ENCODE measurements around the gene CLEC2A.
"Not testable (repeated sequence)": the region's sequence is repeated elsewhere in the genome, so short reads cannot be mapped to it uniquely, and the experiment has no call there.

The CLEC2A gene

GRCh38 chr12:9932270-9932669 lies at the start of gene CLEC2A:
Gene CLEC2A (minus strand): TSS chr12:9932370. CDS start chr12:9932329, 41 bp downstream.
- DNase-seq = no peak

- DNase-seq = no peak
Observed at GRCh38 chr12:9980126-9980525, 48.0 kb upstream of the CLEC2A start.

GRCh38 chr12:9977916-9978315 lies 45.7 kb upstream of the CLEC2A start:
- no peak for DNase-seq

GRCh38 chr12:9976626-9977025 lies 44.5 kb upstream of the CLEC2A start:
- not testable (repeated sequence) for DNase-seq

DNA sequence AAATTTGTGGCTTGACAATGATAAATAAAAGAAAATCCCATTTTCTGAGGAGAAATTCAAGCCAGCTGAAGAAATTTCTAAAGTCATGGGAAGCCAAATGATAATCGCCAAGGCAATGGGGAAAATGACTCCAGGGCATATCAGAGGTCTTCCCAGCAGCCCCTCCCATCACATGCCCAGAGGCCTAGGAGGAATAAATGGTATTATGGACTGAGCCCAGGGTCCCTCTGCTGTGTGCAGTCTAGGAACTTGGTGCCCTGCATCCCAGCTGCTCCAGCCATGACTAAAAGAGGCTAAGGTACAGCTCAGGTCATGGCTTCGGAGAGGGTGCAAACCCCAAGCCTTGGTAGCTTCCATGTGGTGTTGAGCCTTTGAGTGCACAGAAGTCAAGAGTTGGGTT lies 43.4 kb upstream of the CLEC2A start:
- no peak for DNase-seq

DNA sequence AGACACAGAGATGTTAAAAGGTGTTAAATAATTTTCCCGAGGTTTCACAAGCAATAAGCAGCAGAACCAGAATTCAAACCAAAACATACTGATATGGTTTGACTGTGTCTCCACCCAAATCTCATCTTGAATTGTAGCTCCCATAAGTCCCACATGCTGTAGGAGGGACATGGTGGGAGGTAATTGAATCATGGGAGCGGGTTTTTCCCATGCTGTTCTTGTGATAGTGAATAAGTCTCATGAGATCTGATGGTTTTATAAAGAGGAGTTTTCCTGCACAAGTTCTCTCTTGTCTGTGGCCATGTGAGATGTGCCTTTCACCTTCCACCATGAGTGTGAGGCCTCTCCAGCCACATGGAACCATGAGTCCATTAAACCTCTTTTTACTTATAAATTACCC lies 42.6 kb upstream of the CLEC2A start:
- not testable (repeated sequence) for DNase-seq

GRCh38 chr12:9973949-9974348 lies 41.8 kb upstream of the CLEC2A start:
- DNase-seq = no peak

DNA sequence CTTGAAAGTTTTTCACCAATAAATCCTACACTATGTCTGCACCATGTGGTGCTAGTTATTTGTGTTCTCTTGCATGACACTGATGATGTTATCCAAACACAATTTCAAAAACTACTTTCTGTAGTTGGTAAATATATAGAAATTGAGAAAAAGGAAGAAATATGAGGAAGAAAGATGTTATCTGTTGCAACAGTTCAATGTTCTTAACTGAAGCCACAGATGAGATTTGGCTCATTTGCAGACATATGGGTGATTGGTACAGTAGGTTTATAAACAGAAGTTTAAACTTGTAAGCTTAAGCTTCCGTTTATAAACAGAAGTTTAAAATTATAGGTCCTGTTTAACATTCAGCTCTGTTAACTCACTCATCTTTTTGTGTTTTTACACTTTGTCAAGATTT lies 39.0 kb upstream of the CLEC2A start, which contains the start of gene CLEC12A:
CLEC12A (plus strand) TSS at position 229 of the 400 bp plus-strand sequence. CDS start 188 bp downstream, outside the sequence.
- no peak for DNase-seq

DNA sequence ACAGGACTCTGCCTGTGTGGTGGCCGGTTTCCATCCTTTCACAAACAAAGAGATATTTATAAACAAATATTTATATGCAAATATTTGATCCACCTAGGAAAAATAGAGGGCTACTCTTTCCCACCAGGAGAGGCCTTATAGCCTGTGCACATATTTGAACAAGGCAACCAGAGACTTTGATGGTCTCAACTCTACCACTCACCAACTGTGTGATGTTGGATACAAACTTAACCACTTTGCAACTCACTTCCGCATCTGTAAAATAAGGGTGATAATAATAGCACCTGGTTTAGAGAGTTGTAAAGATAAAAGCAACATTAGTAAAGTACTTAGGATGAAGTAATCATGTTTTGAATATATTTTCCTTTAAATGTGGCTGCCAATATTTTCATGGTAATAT lies 37.5 kb upstream of the CLEC2A start:
- DNase-seq = peak; percentile 48

GRCh38 chr12:9961901-9962300 lies 29.7 kb upstream of the CLEC2A start:
- no peak for DNase-seq

GRCh38 chr12:9961106-9961505 lies 28.9 kb upstream of the CLEC2A start:
- DNase-seq = no peak

DNA sequence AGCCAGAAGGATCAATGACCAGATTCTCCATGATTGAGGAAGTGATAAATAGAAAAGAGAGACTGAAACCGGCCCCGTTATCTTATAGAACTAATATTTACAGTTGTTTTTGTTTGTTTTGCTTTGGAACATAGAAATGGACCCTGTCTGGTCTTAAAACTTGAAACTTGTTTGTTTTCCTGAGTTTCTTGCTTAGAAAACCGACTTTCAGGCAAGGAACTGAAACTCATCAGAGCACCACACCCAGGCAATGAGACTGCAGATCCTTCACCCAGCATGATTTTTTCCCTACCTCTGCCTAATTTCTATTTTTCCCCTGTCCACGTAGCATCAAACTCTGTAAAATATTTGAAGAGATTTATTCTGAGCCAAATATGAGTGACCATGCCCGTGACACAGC lies 28.4 kb upstream of the CLEC2A start:
- DNase-seq = no peak

- DNase-seq = no peak
Observed at GRCh38 chr12:9957834-9958233, 25.7 kb upstream of the CLEC2A start.

- not testable (repeated sequence) for DNase-seq
Observed at GRCh38 chr12:9952954-9953729, 21.0 kb upstream of the CLEC2A start.

- no peak for DNase-seq
Observed at GRCh38 chr12:9951026-9951675, 19.0 kb upstream of the CLEC2A start.

GRCh38 chr12:9948606-9949296 lies 16.6 kb upstream of the CLEC2A start:
- DNase-seq = no peak

- DNase-seq = no peak
Observed at GRCh38 chr12:9947674-9948073, 15.5 kb upstream of the CLEC2A start.

- no peak for DNase-seq
Observed at GRCh38 chr12:9944391-9944790, 12.2 kb upstream of the CLEC2A start.

GRCh38 chr12:9943240-9943639 lies 11.1 kb upstream of the CLEC2A start:
- DNase-seq = no peak

- DNase-seq = no peak
Observed at GRCh38 chr12:9941838-9942237, 9.7 kb upstream of the CLEC2A start.

GRCh38 chr12:9940375-9940774 lies 8.2 kb upstream of the CLEC2A start:
- no peak for DNase-seq

DNA sequence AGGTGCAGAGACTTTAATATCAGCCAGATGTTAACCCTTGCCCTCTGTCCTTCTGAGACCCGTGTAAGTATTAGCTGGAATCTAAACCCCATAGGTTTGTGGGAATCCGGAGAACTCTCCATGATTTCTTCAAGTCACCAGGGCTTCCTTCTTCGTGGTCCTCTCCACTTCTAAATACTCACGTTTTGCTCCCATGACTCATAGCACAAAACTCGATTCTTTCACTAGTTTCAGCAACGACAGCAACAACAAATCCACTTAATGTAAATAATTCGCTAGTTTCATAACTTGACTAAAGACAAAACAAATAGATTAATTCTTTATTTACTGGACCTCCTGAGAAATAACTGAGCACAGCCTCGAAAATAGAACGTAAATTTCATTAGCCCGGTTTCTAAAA lies 4.4 kb upstream of the CLEC2A start:
- no peak for DNase-seq

GRCh38 chr12:9935026-9935425 lies 2.9 kb upstream of the CLEC2A start:
- DNase-seq = no peak

DNA sequence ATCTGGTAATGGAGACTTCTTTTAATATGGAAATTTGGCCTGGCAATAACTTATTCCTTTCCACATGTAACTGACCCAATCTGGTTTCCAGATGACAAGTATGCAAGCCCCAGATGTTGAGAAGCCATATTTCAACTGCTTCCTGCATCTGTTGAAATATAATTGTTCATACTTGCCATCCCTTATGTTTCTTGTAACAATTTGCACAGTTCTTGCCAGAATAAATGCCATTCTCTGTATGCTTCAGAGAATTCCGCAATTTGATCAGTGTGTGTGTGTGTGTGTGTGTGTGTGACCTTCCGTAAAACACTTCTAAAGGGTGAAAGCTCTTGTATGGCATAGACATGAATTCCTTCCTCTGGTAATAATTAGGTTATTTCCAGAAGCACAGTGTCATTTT lies 1.8 kb upstream of the CLEC2A start:
- no peak for DNase-seq

Measured in NCI-H1048 (cell line).